AG09319 (cell line): ENCODE data around the gene FYB1.

Source experiments
- DNase-seq: peaks from one replicate; pipeline ENCODE4 v3.0.0-alpha.2; 2010; ENCODE audit warnings: low read depth; ENCODE audit errors: extremely low read depth
- CTCF ChIP-seq: IDR thresholded peaks from 2 replicates; pipeline ENCODE4 v1.5.1; 2011; ENCODE audit warnings: low read depth, mild to moderate bottlenecking, inconsistent platforms, low read length, moderate library complexity

FYB1 gene

GRCh38 chr5:39102684-39103155, 116.6 kb downstream of the FYB1 start:
- TF ChIP-seq CTCF = no peak
- no peak for DNase-seq

- DNase-seq = peak; percentile 93
- no peak for TF ChIP-seq CTCF
Observed at GRCh38 chr5:39100851-39101396, 118.4 kb downstream of the FYB1 start.

DNA sequence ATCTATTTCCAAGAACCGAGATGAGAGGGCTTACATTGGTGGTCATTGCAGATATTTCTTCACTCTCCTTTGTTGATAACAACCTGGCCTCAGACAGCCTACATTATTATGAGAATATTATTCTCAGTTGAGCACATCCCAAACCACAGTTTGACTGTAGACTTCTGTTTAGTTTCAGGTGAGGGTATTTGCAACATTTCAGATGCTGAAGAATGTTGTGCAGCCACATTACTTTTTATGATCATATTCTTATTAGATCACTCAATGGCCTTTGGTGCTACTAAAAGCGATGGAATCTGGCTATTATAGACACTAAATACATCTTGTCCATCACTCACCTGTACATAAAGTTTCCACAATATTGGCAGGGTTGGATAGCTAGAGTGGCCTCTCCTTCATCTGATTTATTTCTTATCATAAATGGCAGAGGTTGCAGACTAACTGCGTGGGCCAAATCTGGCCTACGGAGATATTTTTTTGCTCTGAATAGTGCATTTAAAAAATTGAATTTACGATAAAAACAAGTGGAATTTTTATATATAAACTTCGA, 119.0 kb downstream of the FYB1 start:
- no peak for TF ChIP-seq CTCF
- DNase-seq = no peak

GRCh38 chr5:39099831-39100230, 119.5 kb downstream of the FYB1 start:
- TF ChIP-seq CTCF = no peak
- no peak for DNase-seq

- DNase-seq = no peak
Observed at GRCh38 chr5:39093352-39093751, 126.0 kb downstream of the FYB1 start.

DNA sequence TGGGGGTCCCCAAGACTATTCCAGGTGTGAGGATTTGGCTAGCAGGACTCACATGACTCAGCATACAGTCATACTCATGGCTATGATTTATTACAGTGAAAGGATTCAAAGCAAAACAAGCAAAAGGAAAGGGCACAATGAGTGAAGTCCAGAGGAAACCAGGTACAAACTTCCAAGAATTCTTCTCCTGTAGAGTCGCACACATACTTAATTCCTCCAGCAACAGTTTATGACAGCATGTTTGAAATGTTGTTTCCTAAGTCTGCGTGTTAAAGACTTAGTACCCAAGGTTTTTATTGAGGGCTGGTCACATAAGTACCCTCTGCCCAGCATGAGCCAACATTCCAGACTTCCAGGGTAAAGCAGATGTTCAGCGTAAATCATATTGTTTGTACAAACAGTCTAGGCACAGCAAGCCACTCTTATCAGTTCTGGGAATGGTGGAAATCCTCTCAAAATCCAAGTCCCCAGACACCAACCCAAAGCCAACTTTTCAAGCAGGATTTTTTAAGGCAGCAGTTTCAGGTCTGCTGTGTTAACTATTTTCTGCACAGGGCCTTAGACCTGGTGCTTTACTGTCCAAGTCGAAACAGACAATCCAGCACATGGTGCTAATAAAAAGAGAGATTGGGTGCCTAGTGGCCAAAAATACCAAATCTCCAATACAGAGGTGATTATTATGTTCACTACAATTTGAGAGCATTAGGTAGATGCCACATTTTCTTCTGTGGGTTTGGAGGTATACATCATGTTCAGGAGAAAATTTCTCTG, 126.6 kb downstream of the FYB1 start:
- no peak for TF ChIP-seq CTCF
- no peak for DNase-seq

More at GRCh38 chr5:39093352-39093751, 126.0 kb downstream of the FYB1 start:
- TF ChIP-seq CTCF = no peak

DNA sequence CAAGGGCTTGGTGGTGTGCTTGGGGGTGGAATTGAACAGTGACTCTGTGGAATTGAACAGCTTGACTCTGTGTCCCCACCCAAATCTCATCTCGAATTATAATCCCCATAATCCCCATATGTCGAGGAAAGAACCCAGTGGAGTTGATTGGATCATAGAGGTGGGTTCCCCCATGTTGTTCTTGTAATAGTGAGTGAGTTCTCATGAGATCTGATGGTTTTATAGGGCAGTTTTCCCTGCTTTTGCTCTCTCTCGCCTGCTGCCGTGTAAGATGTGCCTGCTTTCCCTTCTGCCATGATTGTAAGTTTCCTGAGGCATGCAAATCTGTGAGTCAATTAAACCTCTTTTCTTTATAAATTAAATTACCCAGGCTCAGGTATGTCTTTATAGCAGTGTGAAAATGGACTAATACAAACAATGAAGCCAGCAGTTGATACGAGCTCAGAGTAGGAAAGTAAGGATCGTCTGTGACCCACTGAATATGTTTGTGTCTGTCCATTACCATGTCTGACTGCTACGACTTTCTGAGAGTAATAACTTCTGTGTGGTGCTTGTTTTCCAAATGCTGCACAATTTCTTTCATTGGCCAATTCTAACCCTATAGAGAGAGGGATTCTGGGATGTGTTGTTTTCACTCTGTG, 127.3 kb downstream of the FYB1 start:
- TF ChIP-seq CTCF = no peak
- no peak for DNase-seq
